Measurements from ENCODE around the gene ANKLE2.

GRCh38 chr12:132786192-132786591 is 24.6 kb upstream of the ANKLE2 start:
- TF ChIP-seq CTCF (IDR thresholded peaks at IDR 0.05; ENCODE audit: poor library complexity, severe bottlenecking) (no peak), POLR2AphosphoS5 (IDR thresholded peaks at IDR 0.05) (no peak), TAF1 (IDR thresholded peaks at IDR 0.05; ENCODE audit: low read depth) (no peak), RAD21 (conservative IDR thresholded peaks at IDR 0.05) (no peak), EP300 (conservative IDR thresholded peaks at IDR 0.05; ENCODE audit: poor library complexity, severe bottlenecking) (no peak), EZH2 (IDR thresholded peaks at IDR 0.05; ENCODE audit: borderline replicate concordance, insufficient read depth, low read length, poor library complexity, severe bottlenecking) (no peak), MXI1 (conservative IDR thresholded peaks at IDR 0.05; ENCODE audit: poor library complexity, severe bottlenecking) (no peak)
- TF ChIP-seq, protein P1, sequence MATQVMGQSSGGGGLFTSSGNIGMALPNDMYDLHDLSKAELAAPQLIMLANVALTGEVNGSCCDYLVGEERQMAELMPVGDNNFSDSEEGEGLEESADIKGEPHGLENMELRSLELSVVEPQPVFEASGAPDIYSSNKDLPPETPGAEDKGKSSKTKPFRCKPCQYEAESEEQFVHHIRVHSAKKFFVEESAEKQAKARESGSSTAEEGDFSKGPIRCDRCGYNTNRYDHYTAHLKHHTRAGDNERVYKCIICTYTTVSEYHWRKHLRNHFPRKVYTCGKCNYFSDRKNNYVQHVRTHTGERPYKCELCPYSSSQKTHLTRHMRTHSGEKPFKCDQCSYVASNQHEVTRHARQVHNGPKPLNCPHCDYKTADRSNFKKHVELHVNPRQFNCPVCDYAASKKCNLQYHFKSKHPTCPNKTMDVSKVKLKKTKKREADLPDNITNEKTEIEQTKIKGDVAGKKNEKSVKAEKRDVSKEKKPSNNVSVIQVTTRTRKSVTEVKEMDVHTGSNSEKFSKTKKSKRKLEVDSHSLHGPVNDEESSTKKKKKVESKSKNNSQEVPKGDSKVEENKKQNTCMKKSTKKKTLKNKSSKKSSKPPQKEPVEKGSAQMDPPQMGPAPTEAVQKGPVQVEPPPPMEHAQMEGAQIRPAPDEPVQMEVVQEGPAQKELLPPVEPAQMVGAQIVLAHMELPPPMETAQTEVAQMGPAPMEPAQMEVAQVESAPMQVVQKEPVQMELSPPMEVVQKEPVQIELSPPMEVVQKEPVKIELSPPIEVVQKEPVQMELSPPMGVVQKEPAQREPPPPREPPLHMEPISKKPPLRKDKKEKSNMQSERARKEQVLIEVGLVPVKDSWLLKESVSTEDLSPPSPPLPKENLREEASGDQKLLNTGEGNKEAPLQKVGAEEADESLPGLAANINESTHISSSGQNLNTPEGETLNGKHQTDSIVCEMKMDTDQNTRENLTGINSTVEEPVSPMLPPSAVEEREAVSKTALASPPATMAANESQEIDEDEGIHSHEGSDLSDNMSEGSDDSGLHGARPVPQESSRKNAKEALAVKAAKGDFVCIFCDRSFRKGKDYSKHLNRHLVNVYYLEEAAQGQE (IDR thresholded peaks at IDR 0.05; ENCODE audit: borderline replicate concordance), result no peak

All from neural cell (in vitro differentiated cells).